Spleen (tissue), 13 donors: ENCODE results near the gene CENPVL2. TPM values are rescaled to one million over a fixed set of nuclear protein-coding genes. Genes with fewer than 3 reads are reported as not detected.
"Not testable (repeated sequence)": the region's sequence is repeated elsewhere in the genome, so short reads cannot be mapped to it uniquely, and the experiment has no call there.

Experiments used
- DNase-seq: peaks from one replicate; pipeline ENCODE4 v3.0.0-alpha.2; 2020
- H3K27ac ChIP-seq, 8 donors: fragments of 200-600 bp; sonication (generic) in 7 of 8; 1 replicate in 4 of 8; 2 replicates in 4 of 8; pipeline versions ENCODE4 v1.5.0 to v1.8.0; 2016 to 2021; ENCODE audit warnings: inconsistent platforms in 4 of 8, mild to moderate bottlenecking in 4 of 8, moderate library complexity in 1 of 8
- H3K27me3 ChIP-seq, 7 donors: fragments of 200-600 bp; sonication (generic) in 6 of 7; replicated peaks in 1 of 7; 1 replicate in 4 of 7; 2 replicates in 3 of 7; pipeline versions ENCODE4 v1.5.0 to v1.8.0; 2016 to 2021; ENCODE audit warnings: inconsistent platforms in 3 of 7, mild to moderate bottlenecking in 1 of 7
- H3K36me3 ChIP-seq, 6 donors: fragments of 200-600 bp; sonication (generic) in 5 of 6; 1 replicate in 4 of 6; 2 replicates in 2 of 6; pipeline versions ENCODE4 v1.5.0 to v1.8.0; 2016 to 2021; ENCODE audit warnings: inconsistent platforms in 2 of 6
- H3K4me1 ChIP-seq, 6 donors: fragments of 200-600 bp; sonication (generic) in 5 of 6; 1 replicate in 3 of 6; 2 replicates in 3 of 6; pipeline versions ENCODE4 v1.5.0 to v1.8.0; 2016 to 2021; ENCODE audit warnings: inconsistent platforms in 3 of 6
- H3K4me3 ChIP-seq, 8 donors: fragments of 200-600 bp; sonication (generic) in 7 of 8; 1 replicate in 4 of 8; 2 replicates in 4 of 8; pipeline versions ENCODE4 v1.5.0 to v1.8.0; 2016 to 2021; ENCODE audit warnings: inconsistent platforms in 4 of 8, mild to moderate bottlenecking in 4 of 8, moderate library complexity in 2 of 8
- H3K9me3 ChIP-seq, 8 donors: fragments of 200-600 bp; sonication (generic) in 7 of 8; 1 replicate in 4 of 8; 2 replicates in 4 of 8; pipeline versions ENCODE4 v1.5.0 to v1.8.0; 2016 to 2021; ENCODE audit warnings: inconsistent platforms in 4 of 8
- CTCF ChIP-seq, 11 experiments: fragments of 200-600 bp in 7 of 11; fragments of 450-650 bp in 4 of 11; sonication (generic) in 4 of 11; IDR thresholded peaks in 8 of 11; conservative IDR thresholded peaks in 3 of 11; 1 replicate in 7 of 11; 2 replicates in 4 of 11; pipeline versions ENCODE4 v1.4.0 to v1.8.0; 2016 to 2021; ENCODE audit warnings: antibody characterized with exemption in 11 of 11, inconsistent platforms in 4 of 11, mild to moderate bottlenecking in 1 of 11
- POLR2A ChIP-seq, 3 donors: fragments of 450-650 bp; IDR thresholded peaks; one replicate each; pipeline ENCODE4 v1.5.1; 2017; ENCODE audit warnings: antibody characterized with exemption in 3 of 3, mild to moderate bottlenecking in 1 of 3
- POLR2AphosphoS5 ChIP-seq, 3 donors: sonication (generic); formaldehyde crosslinking; IDR thresholded peaks; one replicate each; pipeline ENCODE4 v1.5.1; 2017; ENCODE audit warnings: antibody characterized with exemption in 3 of 3
- WGBS, 5 donors: extraction: QIAGEN DNeasy Blood & Tissue Kit in 3 of 5; methylation state at CpG; one replicate each; pipeline versions ENCODE4 v1.1.5 to v1.1.7; 2013 to 2018; 5-methylcytosine and 5-hydroxymethylcytosine counted together
- intact Hi-C: fragments of 100-400 bp; cut with DNase I; formaldehyde crosslinking; loops from one replicate; pipeline ENCODE4 v1.15.0; 2023; ENCODE audit warnings: low total_unique reads
- long read RNA-seq, 2 donors: transcript quantifications; one replicate each; lab custom pipeline, GENCODE V29; 2026
- polyA plus RNA-seq, 3 donors: library from polyadenylated mRNA; stranded (reverse); fragments of 200-250 nt; gene quantifications; one replicate each; pipeline ENCODE4 v1.2.1, GENCODE V29; 2013
- total RNA-seq, 7 donors: library from RNA; depleted of rRNA in 3 of 7; stranded (reverse); fragments of >200 nt in 3 of 7; fragmentation: NEBNext Ultra II Directional in 4 of 7; extraction: Animal tissue kit (Norgen Biotek cat#: 25700) in 4 of 7; gene quantifications; one replicate each; pipeline versions ENCODE4 v1.1.0 to v1.2.1, GENCODE V29; 2016 to 2021
- donor health status: healthy with polysubstance abuse.
- donor health status: DM: no; HTN: no; CAD: no; lungs with moderate emphysema.
- donor health status: DM: no; HTN: no; CAD: no.
- donor health status: Bipolar disorder and iron deficiency.
- donor health status: healthy.
- donor health status: DM: no; HTN: no; CAD: no.
- donor health status: DM: yes; HTN: yes; CAD: no.

CENPVL2 gene
- total RNA-seq, result not detected
- not detected for polyA plus RNA-seq
- long read RNA-seq, donor 1, result 0 reads
- long read RNA-seq, donor 2, result 0 reads

GRCh38 chrX:51682720-51683062 lies at the start of gene CENPVL2:
TSS of gene CENPVL2 (minus strand) at chrX:51682831. CDS start at chrX:51682831, 0 bp downstream.
- intact Hi-C loops, H3K4me3 ChIP-seq, H3K9me3 ChIP-seq, H3K36me3 ChIP-seq, H3K27me3 ChIP-seq, H3K27ac ChIP-seq, H3K4me1 ChIP-seq, DNase-seq: not testable (repeated sequence)
- no CpG with 5 or more reads among the region's 30 CpGs for WGBS, 5 donors

DNA sequence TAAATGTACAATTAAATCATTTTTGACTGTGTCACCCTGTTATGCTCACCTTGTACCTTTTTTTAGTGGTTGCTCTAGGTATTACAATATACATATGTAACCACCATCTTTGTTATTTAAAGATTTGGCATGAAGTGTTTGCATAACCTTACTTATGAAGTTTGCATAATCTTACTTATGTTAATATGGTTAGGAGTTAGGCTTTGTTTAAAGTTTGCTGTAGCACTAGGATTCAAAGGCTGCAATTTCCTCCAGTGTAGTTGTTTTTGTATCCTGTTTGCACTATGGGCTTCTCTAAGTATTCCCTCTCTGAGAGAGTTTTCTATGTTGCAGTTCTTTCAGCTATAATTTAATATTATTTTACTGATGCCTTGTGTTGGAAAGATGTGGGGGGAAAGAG lies 45.6 kb upstream of the CENPVL2 start:
- no peak overlapping the region for H3K4me3 ChIP-seq
- no peaks in the 10 kb centered on the region for H3K36me3 ChIP-seq
- no peak for DNase-seq
- TF ChIP-seq POLR2AphosphoS5 (IDR thresholded peaks at IDR 0.05) (no peak), POLR2A (IDR thresholded peaks at IDR 0.05) (no peak), CTCF (IDR thresholded peaks at IDR 0.05 in 8 of 11, conservative IDR thresholded peaks at IDR 0.05 in 3 of 11) (no peak)
- intact Hi-C loops, result no loop called here
- no peaks in the 10 kb centered on the region for H3K9me3 ChIP-seq
- no peaks in the 10 kb centered on the region for H3K4me1 ChIP-seq
- peaks cover 0 to 23% (median 0%) of the 10 kb centered on the region in 7 donors for H3K27me3 ChIP-seq
- H3K27ac ChIP-seq, result no peak overlapping the region

DNA sequence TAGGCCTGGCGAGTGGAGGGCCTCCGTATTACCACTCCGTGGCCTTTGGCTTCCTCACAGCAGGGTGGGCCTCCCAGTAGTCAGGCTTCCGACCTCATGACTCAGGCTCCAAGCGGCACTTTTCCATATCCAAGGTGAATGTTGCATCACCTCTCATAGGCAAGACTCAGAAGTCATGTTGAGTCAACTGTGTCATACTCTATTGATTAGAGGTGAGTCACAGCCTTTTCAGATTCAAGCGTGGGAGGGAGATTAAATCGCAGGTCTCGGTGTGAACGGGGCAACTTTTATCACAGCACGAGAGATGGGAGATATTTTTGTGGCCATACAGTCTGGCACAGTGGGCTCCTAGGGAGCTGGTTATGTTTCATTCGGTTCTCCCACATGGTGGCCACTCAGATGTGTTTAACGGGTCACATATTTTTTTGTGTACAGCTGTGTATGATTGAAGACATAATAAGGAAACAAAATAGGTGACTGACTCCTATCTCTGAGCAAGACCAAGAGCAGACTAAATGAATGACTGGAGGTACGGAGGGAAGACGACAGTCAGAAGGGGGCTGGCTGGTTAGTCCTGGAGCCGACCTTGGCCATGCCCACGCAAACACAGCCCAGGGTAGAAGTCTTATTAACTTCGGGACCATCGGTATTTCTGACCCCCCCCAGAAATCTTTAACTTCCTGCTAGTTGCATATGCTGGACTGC lies 30.5 kb upstream of the CENPVL2 start:
- H3K9me3 ChIP-seq, DNase-seq, H3K27ac ChIP-seq, H3K27me3 ChIP-seq, H3K4me1 ChIP-seq, H3K4me3 ChIP-seq, intact Hi-C loops, H3K36me3 ChIP-seq: not testable (repeated sequence)
- no CpG with 5 or more reads among the region's 18 CpGs for WGBS, 5 donors

- H3K36me3 ChIP-seq, intact Hi-C loops, H3K4me3 ChIP-seq, DNase-seq, H3K9me3 ChIP-seq, H3K27ac ChIP-seq, H3K27me3 ChIP-seq, H3K4me1 ChIP-seq: not testable (repeated sequence)
- WGBS, 5 donors, result no CpG with 5 or more reads among the region's 87 CpGs
Measured at GRCh38 chrX:51710277-51711164, 27.9 kb upstream of the CENPVL2 start, which contains the start of gene CENPVL1. TSS of gene CENPVL1 (plus strand) at chrX:51710512. CDS start at chrX:51710512, 0 bp downstream.

GRCh38 chrX:51697397-51697796 lies 14.8 kb upstream of the CENPVL2 start:
- peak; percentile 15 for DNase-seq
- no peak overlapping the region for H3K27ac ChIP-seq
- H3K4me3 ChIP-seq, result no peak overlapping the region
- 84 to 92% (median 90%) methylated on average over 4 to 8 of the region's 8 CpGs for WGBS, 5 donors
- intact Hi-C loops, result no loop called here
- H3K4me1 ChIP-seq, result no peaks in the 10 kb centered on the region
- no peaks in the 10 kb centered on the region for H3K36me3 ChIP-seq
- peaks cover 0 to 31% (median 0%) of the 10 kb centered on the region in 7 donors for H3K27me3 ChIP-seq
- TF ChIP-seq CTCF (IDR thresholded peaks at IDR 0.05 in 8 of 11, conservative IDR thresholded peaks at IDR 0.05 in 3 of 11), result no peak
- H3K9me3 ChIP-seq, result no peaks in the 10 kb centered on the region
